MM.1S (cell line): Measurements from ENCODE around the gene FAM222B.

Source experiments
- DNase-seq: peaks from one replicate; pipeline ENCODE4 v3.0.0-alpha.2; 2015
- H2AFZ ChIP-seq: fragments of 300-600 bp; sonication (generic); 2 replicates; pipeline ENCODE4 v1.6.0; 2016; ENCODE audit warnings: antibody characterized with exemption, low read length
- H3F3A ChIP-seq: fragments of 300-600 bp; sonication (generic); 2 replicates; pipeline ENCODE4 v1.6.1; 2016; ENCODE audit warnings: mild to moderate bottlenecking, antibody characterized with exemption, low read length, moderate library complexity, mixed read lengths; ENCODE audit not compliant: insufficient read depth
- H3K27ac ChIP-seq: fragments of 300-600 bp; sonication (generic); 2 replicates; pipeline ENCODE4 v1.5.1; 2016; ENCODE audit warnings: mild to moderate bottlenecking, low read length
- H3K27me3 ChIP-seq: fragments of 300-600 bp; sonication (generic); replicated peaks from 2 replicates; pipeline ENCODE4 v1.6.0; 2016; ENCODE audit warnings: low read length; ENCODE audit not compliant: insufficient read depth
- H3K36me3 ChIP-seq: fragments of 300-600 bp; sonication (generic); replicated peaks from 2 replicates; pipeline ENCODE4 v1.6.1; 2016; ENCODE audit warnings: mild to moderate bottlenecking, low read length, mixed read lengths; ENCODE audit not compliant: insufficient read depth
- H3K4me1 ChIP-seq: fragments of 300-600 bp; sonication (generic); 2 replicates; pipeline ENCODE4 v1.6.1; 2016; ENCODE audit warnings: low read length, mixed read lengths
- H3K4me2 ChIP-seq: fragments of 300-600 bp; sonication (generic); 2 replicates; pipeline ENCODE4 v1.6.0; 2016; ENCODE audit warnings: low read depth, low read length
- H3K4me3 ChIP-seq: fragments of 300-600 bp; sonication (generic); 2 replicates; pipeline ENCODE4 v1.5.1; 2016; ENCODE audit warnings: low read length, mixed read lengths
- H3K79me2 ChIP-seq: fragments of 300-600 bp; sonication (generic); 2 replicates; pipeline ENCODE4 v1.6.1; 2016; ENCODE audit warnings: mixed run types, low read length, mixed read lengths
- H3K9ac ChIP-seq: fragments of 300-600 bp; sonication (generic); 2 replicates; pipeline ENCODE4 v1.6.1; 2016; ENCODE audit warnings: low read length, mixed read lengths
- H3K9me2 ChIP-seq: fragments of 300-600 bp; sonication (generic); replicated peaks from 2 replicates; pipeline ENCODE4 v1.6.1; 2016; ENCODE audit warnings: mild to moderate bottlenecking, low read length, mixed read lengths; ENCODE audit not compliant: insufficient read depth
- H3K9me3 ChIP-seq: fragments of 300-600 bp; sonication (generic); replicated peaks from 2 replicates; pipeline ENCODE4 v1.6.1; 2016; ENCODE audit warnings: mild to moderate bottlenecking, low read length, mixed read lengths; ENCODE audit not compliant: insufficient read depth
- H4K20me1 ChIP-seq: fragments of 300-600 bp; sonication (generic); 2 replicates; pipeline ENCODE4 v1.6.1; 2016; ENCODE audit warnings: mild to moderate bottlenecking, low read length, moderate library complexity, mixed read lengths; ENCODE audit not compliant: insufficient read depth
- EZH2 ChIP-seq: fragments of 300-600 bp; sonication (generic); optimal IDR thresholded peaks from 2 replicates; pipeline ENCODE3; 2017; ENCODE audit warnings: low read depth, mild to moderate bottlenecking, antibody characterized with exemption, low read length, mixed read lengths
- EZH2phosphoT487 ChIP-seq: fragments of 300-600 bp; sonication (generic); IDR thresholded peaks from 2 replicates; pipeline ENCODE4 v1.6.1; 2018; ENCODE audit warnings: antibody characterized with exemption, low read length
- TF ChIP-seq, protein P1 (sequence below): fragments of 300-600 bp; sonication (generic); IDR thresholded peaks from 2 replicates; pipeline ENCODE4 v1.5.1; 2016; ENCODE audit warnings: antibody characterized with exemption, low read length, mixed read lengths

The FAM222B gene

DNA sequence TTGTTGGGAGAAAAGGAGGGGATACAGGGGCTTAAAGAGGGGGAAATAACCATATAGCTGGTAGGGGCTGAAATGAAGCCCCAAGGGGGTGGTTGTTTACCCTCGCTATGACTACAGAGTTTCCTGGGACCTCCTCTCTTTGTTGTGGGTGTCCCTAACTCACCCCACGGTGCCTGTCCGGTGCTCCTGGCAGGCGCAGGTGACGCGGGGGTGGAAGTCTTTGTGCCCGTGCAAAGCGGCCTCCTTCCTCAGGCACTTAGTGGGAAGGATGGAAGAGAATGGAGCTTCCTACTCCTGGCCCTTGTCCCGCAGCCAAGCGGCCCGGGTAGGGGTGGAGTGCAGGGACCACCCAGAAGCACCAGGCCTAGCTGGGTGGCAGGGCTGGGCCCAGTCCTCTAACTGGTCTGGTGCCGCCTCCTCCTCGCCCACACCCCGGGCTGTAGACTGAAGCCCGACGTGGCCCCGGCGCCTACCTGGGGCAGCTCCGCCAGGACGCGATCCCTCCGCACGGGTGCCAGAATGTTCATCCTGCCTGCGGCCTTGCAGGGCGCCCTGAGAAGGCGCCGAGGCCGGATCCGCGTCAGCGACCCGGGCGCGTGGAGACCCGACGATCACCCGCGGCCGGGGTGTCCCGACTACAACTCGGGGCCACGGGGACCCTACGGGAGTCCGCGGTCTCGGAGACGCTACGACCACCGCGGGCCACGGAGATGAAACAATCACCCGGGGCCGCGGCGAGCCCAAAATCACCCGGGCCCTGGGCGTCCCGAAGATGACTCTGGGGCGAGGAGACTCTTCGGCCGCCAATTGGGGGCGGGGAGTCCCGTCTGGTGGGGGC, 125.6 kb downstream of the FAM222B start:
- Histone ChIP-seq H3K4me2 (no peak overlapping the region), H3F3A (peaks cover 23% of the 10 kb centered on the region), H3K36me3 (peaks cover 9% of the 10 kb centered on the region; the same call in 1 of the 2 replicates), H3K79me2 (peaks cover 22% of the 10 kb centered on the region), H3K4me1 (no peaks in the 10 kb centered on the region), H3K9ac (no peak overlapping the region), H3K9me3 (no peaks in the 10 kb centered on the region), H3K9me2 (no peaks in the 10 kb centered on the region), H3K27me3 (peaks cover 63% of the 10 kb centered on the region), H4K20me1 (0 out of 2 replicates have a peak, but pooled peaks cover 6% of the 10 kb centered on the region), H3K27ac (no peak overlapping the region), H3K4me3 (no peak overlapping the region), H2AFZ (no peak overlapping the region)
- DNase-seq: no peak
- no peak for TF ChIP-seq EZH2
- no peak for TF ChIP-seq EZH2phosphoT487
- TF ChIP-seq, protein P1, sequence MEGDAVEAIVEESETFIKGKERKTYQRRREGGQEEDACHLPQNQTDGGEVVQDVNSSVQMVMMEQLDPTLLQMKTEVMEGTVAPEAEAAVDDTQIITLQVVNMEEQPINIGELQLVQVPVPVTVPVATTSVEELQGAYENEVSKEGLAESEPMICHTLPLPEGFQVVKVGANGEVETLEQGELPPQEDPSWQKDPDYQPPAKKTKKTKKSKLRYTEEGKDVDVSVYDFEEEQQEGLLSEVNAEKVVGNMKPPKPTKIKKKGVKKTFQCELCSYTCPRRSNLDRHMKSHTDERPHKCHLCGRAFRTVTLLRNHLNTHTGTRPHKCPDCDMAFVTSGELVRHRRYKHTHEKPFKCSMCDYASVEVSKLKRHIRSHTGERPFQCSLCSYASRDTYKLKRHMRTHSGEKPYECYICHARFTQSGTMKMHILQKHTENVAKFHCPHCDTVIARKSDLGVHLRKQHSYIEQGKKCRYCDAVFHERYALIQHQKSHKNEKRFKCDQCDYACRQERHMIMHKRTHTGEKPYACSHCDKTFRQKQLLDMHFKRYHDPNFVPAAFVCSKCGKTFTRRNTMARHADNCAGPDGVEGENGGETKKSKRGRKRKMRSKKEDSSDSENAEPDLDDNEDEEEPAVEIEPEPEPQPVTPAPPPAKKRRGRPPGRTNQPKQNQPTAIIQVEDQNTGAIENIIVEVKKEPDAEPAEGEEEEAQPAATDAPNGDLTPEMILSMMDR: no peak

DNA sequence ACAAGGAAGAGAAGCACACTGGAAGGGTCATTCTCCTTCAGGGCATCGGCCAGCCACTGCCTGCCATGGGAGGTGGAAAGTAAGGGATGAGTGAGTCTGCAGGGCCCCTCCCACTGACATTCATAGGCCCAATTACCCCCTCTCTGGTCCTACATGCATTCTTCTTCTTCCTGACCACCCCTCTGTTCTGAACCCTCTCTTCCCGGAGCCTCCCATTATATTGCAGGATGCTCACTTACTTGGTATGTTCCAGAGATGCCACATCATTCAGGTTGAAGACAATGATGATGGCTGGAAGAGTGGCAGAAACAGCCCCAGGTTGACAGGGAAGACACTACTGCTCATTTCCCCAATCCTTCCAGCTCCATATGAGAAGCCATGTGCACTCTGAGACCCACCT, 127.4 kb downstream of the FAM222B start:
- H3K9me2 ChIP-seq: no peaks in the 10 kb centered on the region
- DNase-seq: no peak
- no peak overlapping the region for H3K4me3 ChIP-seq
- H2AFZ ChIP-seq: no peak overlapping the region
- H4K20me1 ChIP-seq: no peaks in the 10 kb centered on the region
- 0 out of 2 replicates have a peak, but pooled peaks cover 3% of the 10 kb centered on the region for H3K4me1 ChIP-seq
- H3K36me3 ChIP-seq: no peaks in the 10 kb centered on the region
- no peaks in the 10 kb centered on the region for H3K9me3 ChIP-seq
- H3K27me3 ChIP-seq: peaks cover 65% of the 10 kb centered on the region
- H3K79me2 ChIP-seq: peaks cover 5% of the 10 kb centered on the region
- peaks cover 7% of the 10 kb centered on the region for H3F3A ChIP-seq
- no peak overlapping the region for H3K4me2 ChIP-seq
- TF ChIP-seq, protein P1: no peak
- no peak for TF ChIP-seq EZH2phosphoT487
- TF ChIP-seq EZH2: no peak
- no peak overlapping the region for H3K27ac ChIP-seq
- H3K9ac ChIP-seq: no peak overlapping the region

DNA sequence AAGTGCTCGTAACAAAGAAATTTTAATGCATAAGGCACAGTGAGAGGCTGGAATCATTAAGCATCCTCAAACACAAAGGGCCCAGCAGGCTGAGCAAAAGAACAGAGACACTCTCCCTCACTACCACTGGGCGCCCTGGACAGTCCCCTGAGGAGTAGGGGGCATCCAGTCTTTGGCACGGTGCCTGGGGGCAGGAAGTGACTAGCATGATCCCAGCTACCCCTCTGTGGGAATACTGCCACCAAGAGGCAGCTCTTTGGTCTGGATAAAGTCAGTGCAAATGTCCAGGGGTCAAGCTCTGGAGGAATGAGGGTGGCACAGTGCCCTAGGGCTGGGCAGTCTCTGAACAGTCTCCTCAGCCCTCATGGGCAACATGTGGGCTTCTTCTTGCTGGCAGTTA, 128.3 kb downstream of the FAM222B start:
- Histone ChIP-seq H3K27ac (no peak overlapping the region), H3K4me1 (0 out of 2 replicates have a peak, but pooled peaks cover 3% of the 10 kb centered on the region), H3F3A (0 out of 2 replicates have a peak, but pooled peaks cover 4% of the 10 kb centered on the region)

More for the DNA sequence above, 128.3 kb downstream of the FAM222B start:
- Histone ChIP-seq H3K27me3 (peaks cover 65% of the 10 kb centered on the region), H2AFZ (no peak overlapping the region), H3K4me2 (no peak overlapping the region), H3K79me2 (no peaks in the 10 kb centered on the region), H3K9me3 (no peaks in the 10 kb centered on the region), H3K4me3 (no peak overlapping the region), H3K9ac (no peak overlapping the region), H3K36me3 (no peaks in the 10 kb centered on the region), H4K20me1 (no peaks in the 10 kb centered on the region), H3K9me2 (no peaks in the 10 kb centered on the region)
- DNase-seq: no peak
- TF ChIP-seq, protein P1: no peak
- TF ChIP-seq EZH2phosphoT487 (no peak), EZH2 (no peak)
